GM21381 (cell line): Measurements from ENCODE around the gene RALGPS2.
"Not testable (repeated sequence)": the region's sequence is repeated elsewhere in the genome, so short reads cannot be mapped to it uniquely, and the experiment has no call there.

Experiments used
- ATAC-seq: cut with Tn5 transposase; IDR thresholded peaks from one replicate; pipeline ENCODE4 v1.9.1; 2021; ENCODE audit warnings: mild to moderate bottlenecking, moderate library complexity; ENCODE audit not compliant: unreplicated experiment

RALGPS2 gene

GRCh38 chr1:178939338-178940067 is 214.5 kb downstream of the RALGPS2 start:
- no peak for ATAC-seq

GRCh38 chr1:178940068-178940765 is 215.2 kb downstream of the RALGPS2 start:
- no peak for ATAC-seq

- ATAC-seq = no peak
Measured at GRCh38 chr1:178941261-178941689, 216.2 kb downstream of the RALGPS2 start.

GRCh38 chr1:178941849-178942248 is 216.8 kb downstream of the RALGPS2 start:
- no peak for ATAC-seq

- no peak for ATAC-seq
Measured at GRCh38 chr1:178942285-178943198, 217.5 kb downstream of the RALGPS2 start.

- no peak for ATAC-seq
Measured at GRCh38 chr1:178944729-178945128, 219.7 kb downstream of the RALGPS2 start.

GRCh38 chr1:178945763-178946266 is 220.8 kb downstream of the RALGPS2 start:
- no peak for ATAC-seq

GRCh38 chr1:178946416-178946815 is 221.4 kb downstream of the RALGPS2 start:
- no peak for ATAC-seq

- ATAC-seq = no peak
Measured at GRCh38 chr1:178946855-178947676, 222.0 kb downstream of the RALGPS2 start.

- no peak for ATAC-seq
Measured at GRCh38 chr1:178947677-178947981, 222.6 kb downstream of the RALGPS2 start.

- no peak for ATAC-seq
Measured at GRCh38 chr1:178948676-178949075, 223.6 kb downstream of the RALGPS2 start.

GRCh38 chr1:178949866-178950265 is 224.8 kb downstream of the RALGPS2 start:
- not testable (repeated sequence) for ATAC-seq

- ATAC-seq = no peak
Measured at GRCh38 chr1:178951600-178951999, 226.6 kb downstream of the RALGPS2 start.

- ATAC-seq = no peak
Measured at GRCh38 chr1:178953034-178953433, 228.0 kb downstream of the RALGPS2 start.

- no peak for ATAC-seq
Measured at GRCh38 chr1:178953538-178954324, 228.7 kb downstream of the RALGPS2 start.

- no peak for ATAC-seq
Measured at GRCh38 chr1:178954325-178954690, 229.3 kb downstream of the RALGPS2 start.

GRCh38 chr1:178954937-178955336 is 229.9 kb downstream of the RALGPS2 start:
- no peak for ATAC-seq

GRCh38 chr1:178955391-178955954 is 230.4 kb downstream of the RALGPS2 start:
- ATAC-seq = no peak

- no peak for ATAC-seq
Measured at GRCh38 chr1:178958491-178958890, 233.4 kb downstream of the RALGPS2 start.
